Left renal cortex interstitium (tissue), 4 donors: ENCODE measurements around the gene PGD. TPM values are rescaled to one million over a fixed set of nuclear protein-coding genes. Genes with fewer than 3 reads are reported as not detected.
"Not testable (repeated sequence)": the region's sequence is repeated elsewhere in the genome, so short reads cannot be mapped to it uniquely, and the experiment has no call there.

Experiments
- DNase-seq, 4 donors: peaks; one replicate each; pipeline ENCODE4 v3.0.0-alpha.2; 2013; ENCODE audit warnings: low read depth in 4 of 4, low spot score in 2 of 4, missing footprints in 1 of 4
- polyA plus RNA-seq, 4 donors: library from polyadenylated mRNA; unstranded; fragments of 120-200 nt; gene quantifications; one replicate each; pipeline ENCODE4 v1.2.1, GENCODE V29; 2013; ENCODE audit not compliant: insufficient read length in 4 of 4

PGD gene
- polyA plus RNA-seq, 4 donors, result 186 to 196 (median 190) TPM

- no peak for DNase-seq
Measured at GRCh38 chr1:10433790-10434189, 34.9 kb downstream of the PGD start.

- DNase-seq, result no peak
Measured at GRCh38 chr1:10434590-10434989, 35.7 kb downstream of the PGD start.

- no peak for DNase-seq
Measured at GRCh38 chr1:10437052-10437451, 38.2 kb downstream of the PGD start.

- no peak for DNase-seq
Measured at GRCh38 chr1:10438677-10439163, 39.9 kb downstream of the PGD start.

- DNase-seq, result no peak
Measured at GRCh38 chr1:10440305-10440704, 41.4 kb downstream of the PGD start.

- DNase-seq, result no peak
Measured at GRCh38 chr1:10440794-10441193, 41.9 kb downstream of the PGD start.

GRCh38 chr1:10444248-10444647, 45.4 kb downstream of the PGD start:
- no peak for DNase-seq

- DNase-seq, result no peak
Measured at GRCh38 chr1:10444795-10445397, 46.0 kb downstream of the PGD start.

- no peak for DNase-seq
Measured at GRCh38 chr1:10446790-10447422, 48.0 kb downstream of the PGD start.

- no peak for DNase-seq
Measured at GRCh38 chr1:10449751-10450150, 50.9 kb downstream of the PGD start, which contains the start of gene CORT. Gene CORT (plus strand): TSS chr1:10450031. CDS start chr1:10450224, 193 bp downstream.

- DNase-seq, result no peak
Measured at GRCh38 chr1:10450156-10450814, 51.4 kb downstream of the PGD start.

GRCh38 chr1:10450836-10451235, 52.0 kb downstream of the PGD start:
- no peak for DNase-seq

GRCh38 chr1:10451287-10451686, 52.4 kb downstream of the PGD start:
- no peak for DNase-seq

- DNase-seq, result no peak
Measured at GRCh38 chr1:10456048-10456447, 57.2 kb downstream of the PGD start.

GRCh38 chr1:10456661-10457060, 57.8 kb downstream of the PGD start:
- DNase-seq, result no peak

GRCh38 chr1:10457462-10457861, 58.6 kb downstream of the PGD start:
- DNase-seq, result not testable (repeated sequence)

GRCh38 chr1:10457875-10458274, 59.0 kb downstream of the PGD start:
- DNase-seq, result no peak

- no peak for DNase-seq
Measured at GRCh38 chr1:10459184-10459583, 60.3 kb downstream of the PGD start.

GRCh38 chr1:10467078-10467477, 68.2 kb downstream of the PGD start:
- no peak for DNase-seq

GRCh38 chr1:10470043-10470442, 71.2 kb downstream of the PGD start:
- DNase-seq, result no peak
